Cardiac ventricle fibroblast (primary cell): ENCODE results near the gene BFSP1. TPM values are rescaled to one million over a fixed set of nuclear protein-coding genes. Genes with fewer than 3 reads are reported as not detected.

ENCODE experiments used
- total RNA-seq: library from RNA; depleted of rRNA; stranded (reverse); fragments of >200 nt; gene quantifications from 2 replicates; pipeline ENCODE4 v1.2.3, GENCODE V29; 2015

BFSP1 gene
- total RNA-seq, result 1.6 and 2.2 TPM in 2 replicates

GRCh38 chr20:17530716-17531664, at the start of gene BFSP1:
Gene BFSP1 (minus strand): TSS chr20:17531379. CDS start chr20:17531329, 50 bp downstream.

GRCh38 chr20:17569616-17570346, 38.6 kb upstream of the BFSP1 start, which contains the start of gene DSTN:
Gene DSTN (plus strand): TSS chr20:17570075. CDS start chr20:17570209, 134 bp downstream.

Other genes with a start within 250 kb of the BFSP1 start
- 221 and 273 TPM in 2 replicates for gene DSTN, start 38.7 kb upstream of the BFSP1 start, total RNA-seq
- gene RRBP1, start 150.9 kb upstream of the BFSP1 start, total RNA-seq, result 221 and 232 TPM in 2 replicates
- not detected in 2 replicates for gene BANF2, start 168.6 kb upstream of the BFSP1 start, total RNA-seq